Peyer's patch (tissue), 4 donors: ENCODE results near the gene CACNA1G. TPM values are rescaled to one million over a fixed set of nuclear protein-coding genes. Genes with fewer than 3 reads are reported as not detected.

Source experiments
- DNase-seq, 3 donors: peaks; one replicate each; pipeline ENCODE4 v3.0.0-alpha.2; 2017 to 2019
- H3K27ac ChIP-seq, 4 donors: fragments of 200-600 bp; sonication (generic); one replicate each; pipeline ENCODE4 v1.5.1; 2016 to 2019
- H3K27me3 ChIP-seq, 2 donors: fragments of 200-600 bp; sonication (generic); one replicate each; pipeline ENCODE4 v1.5.1; 2019
- H3K36me3 ChIP-seq, 3 donors: fragments of 200-600 bp; sonication (generic); one replicate each; pipeline ENCODE4 v1.5.1; 2016 to 2019
- H3K4me1 ChIP-seq, 4 donors: fragments of 200-600 bp; sonication (generic); one replicate each; pipeline ENCODE4 v1.5.1; 2016 to 2019
- H3K4me3 ChIP-seq, 4 donors: fragments of 200-600 bp; sonication (generic); 1 replicate in 3 of 4; 2 replicates in 1 of 4; pipeline ENCODE4 v1.5.1; 2016 to 2019; ENCODE audit warnings: mild to moderate bottlenecking in 1 of 4
- H3K9me3 ChIP-seq, 4 donors: fragments of 200-600 bp; sonication (generic); one replicate each; pipeline ENCODE4 v1.5.1; 2016 to 2019; ENCODE audit warnings: mild to moderate bottlenecking in 1 of 4
- CTCF ChIP-seq, 6 experiments: fragments of 450-650 bp in 4 of 6; fragments of 200-600 bp in 2 of 6; sonication (generic) in 1 of 6; IDR thresholded peaks; one replicate each; pipeline ENCODE4 v1.5.1; 2017 to 2019; ENCODE audit warnings: antibody characterized with exemption in 6 of 6, mild to moderate bottlenecking in 3 of 6, moderate library complexity in 1 of 6
- POLR2A ChIP-seq, 2 donors: fragments of 450-650 bp; IDR thresholded peaks; one replicate each; pipeline ENCODE4 v1.5.1; 2017; ENCODE audit warnings: antibody characterized with exemption in 2 of 2, mild to moderate bottlenecking in 2 of 2, moderate library complexity in 2 of 2
- total RNA-seq, 4 donors: library from RNA; depleted of rRNA; stranded (reverse); fragments of >200 nt; gene quantifications; one replicate each; pipeline ENCODE4 v1.1.0, GENCODE V29; 2016

The CACNA1G gene
- total RNA-seq, 4 donors from 2014 or later: not detected

DNA sequence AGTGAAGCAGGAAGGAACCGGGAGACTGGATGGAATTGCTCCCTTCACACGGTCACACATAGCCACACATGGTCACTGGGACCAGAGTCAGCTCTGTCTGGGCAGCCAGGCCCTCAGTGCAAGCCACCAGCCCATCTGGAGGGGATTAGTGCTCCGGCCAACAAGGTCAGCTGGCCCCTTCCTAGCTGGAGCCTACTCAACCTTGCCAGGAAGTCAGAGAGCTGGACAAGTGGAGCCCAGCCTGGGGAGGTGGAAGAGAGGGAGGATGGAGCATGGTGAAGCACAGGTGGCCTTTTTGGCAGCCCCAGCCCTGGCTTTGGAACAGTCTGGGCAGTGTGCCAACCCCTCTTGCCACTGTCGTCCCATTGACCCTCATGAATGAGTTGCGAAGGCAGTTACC, 3.7 kb upstream of the CACNA1G start:
- peaks cover 0 to 24% of the 10 kb centered on the region in 2 donors for H3K27me3 ChIP-seq
- peaks cover 0 to 10% (median 0%) of the 10 kb centered on the region in 3 donors for H3K36me3 ChIP-seq
- H3K27ac ChIP-seq: no peak overlapping the region
- H3K4me1 ChIP-seq: peaks cover 0 to 31% (median 28%) of the 10 kb centered on the region in 4 donors
- no peak for TF ChIP-seq CTCF (IDR thresholded peaks at IDR 0.05)
- no peak for TF ChIP-seq POLR2A (IDR thresholded peaks at IDR 0.05)
- DNase-seq: no peak
- H3K9me3 ChIP-seq: no peaks in the 10 kb centered on the region
- H3K4me3 ChIP-seq: no peak overlapping the region

- no peak for DNase-seq
- no peaks in the 10 kb centered on the region for H3K9me3 ChIP-seq
- peaks cover 0 to 33% of the 10 kb centered on the region in 2 donors for H3K27me3 ChIP-seq
- H3K4me3 ChIP-seq: no peak overlapping the region
- H3K27ac ChIP-seq: no peak overlapping the region
- no peak for TF ChIP-seq CTCF (IDR thresholded peaks at IDR 0.05)
- no peak for TF ChIP-seq POLR2A (IDR thresholded peaks at IDR 0.05)
- H3K4me1 ChIP-seq: peaks cover 0 to 37% (median 30%) of the 10 kb centered on the region in 4 donors
- H3K36me3 ChIP-seq: peaks cover 0 to 7% (median 0%) of the 10 kb centered on the region in 3 donors
Measured at GRCh38 chr17:50557630-50558029, 2.9 kb upstream of the CACNA1G start.

- peaks cover 0 to 7% (median 0%) of the 10 kb centered on the region in 3 donors for H3K36me3 ChIP-seq
Measured at GRCh38 chr17:50558091-50558490, 2.4 kb upstream of the CACNA1G start.

DNA sequence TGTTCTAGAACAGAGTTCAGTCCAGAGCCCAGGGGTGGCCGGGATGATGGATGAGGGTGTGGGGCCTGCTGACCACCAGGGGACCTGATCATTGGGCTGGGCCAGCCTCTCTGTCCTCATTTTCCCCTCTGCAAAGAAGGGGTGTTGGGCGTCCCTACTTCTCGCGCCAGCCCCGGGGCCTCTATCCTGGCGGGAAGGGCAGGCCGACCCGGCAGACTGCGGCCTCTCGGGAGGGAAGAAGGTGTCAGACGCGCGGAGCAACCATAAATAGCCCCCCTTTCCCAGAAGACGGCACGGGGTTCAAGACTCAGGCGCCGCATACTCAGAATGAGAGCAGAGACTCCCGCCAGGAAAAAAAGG, 2.0 kb upstream of the CACNA1G start:
- H3K4me3 ChIP-seq: peak overlapping the region in 2 of 4 donors; percentile 60 to 80
- peaks cover 0 to 36% of the 10 kb centered on the region in 2 donors for H3K27me3 ChIP-seq

More at GRCh38 chr17:50558091-50558490, 2.4 kb upstream of the CACNA1G start:
- no peak for DNase-seq
- TF ChIP-seq POLR2A (IDR thresholded peaks at IDR 0.05) (no peak), CTCF (IDR thresholded peaks at IDR 0.05) (no peak)
- peaks cover 0 to 37% (median 30%) of the 10 kb centered on the region in 4 donors for H3K4me1 ChIP-seq
- H3K27me3 ChIP-seq: peaks cover 0 to 36% of the 10 kb centered on the region in 2 donors
- H3K4me3 ChIP-seq: no peak overlapping the region
- no peak overlapping the region for H3K27ac ChIP-seq
- H3K9me3 ChIP-seq: no peaks in the 10 kb centered on the region

GRCh38 chr17:50558941-50559614, 1.4 kb upstream of the CACNA1G start:
- Histone ChIP-seq H3K36me3 (peaks cover 0 to 7% (median 0%) of the 10 kb centered on the region in 3 donors), H3K4me1 (peaks cover 0 to 37% (median 30%) of the 10 kb centered on the region in 4 donors), H3K9me3 (no peaks in the 10 kb centered on the region), H3K4me3 (peak overlapping the region in 2 of 4 donors; percentile 60 to 80), H3K27me3 (peaks cover 0 to 36% of the 10 kb centered on the region in 2 donors), H3K27ac (no peak overlapping the region)
- peak in 1 of 3 donors; percentile 36 for DNase-seq
- no peak for TF ChIP-seq CTCF (IDR thresholded peaks at IDR 0.05)
- TF ChIP-seq POLR2A (IDR thresholded peaks at IDR 0.05): no peak

More for the DNA sequence above, 2.0 kb upstream of the CACNA1G start:
- TF ChIP-seq CTCF (IDR thresholded peaks at IDR 0.05) (no peak), POLR2A (IDR thresholded peaks at IDR 0.05) (no peak)
- Histone ChIP-seq H3K27ac (no peak overlapping the region), H3K9me3 (no peaks in the 10 kb centered on the region), H3K36me3 (peaks cover 0 to 7% (median 0%) of the 10 kb centered on the region in 3 donors), H3K4me1 (peaks cover 0 to 37% (median 30%) of the 10 kb centered on the region in 4 donors)
- DNase-seq: no peak
